Fibroblast of skin of right quadriceps (primary cell): Measurements from ENCODE around the gene SLAMF9.

Experiments
- DNase-seq: peaks from one replicate; pipeline ENCODE4 v3.0.0-alpha.2; 2013

Gene SLAMF9

GRCh38 chr1:159974350-159974965 lies 20.4 kb upstream of the SLAMF9 start:
- DNase-seq: no peak

- DNase-seq: no peak
These were observed 19.4 kb upstream of the SLAMF9 start for GRCh38 chr1:159973350-159973940.

DNA sequence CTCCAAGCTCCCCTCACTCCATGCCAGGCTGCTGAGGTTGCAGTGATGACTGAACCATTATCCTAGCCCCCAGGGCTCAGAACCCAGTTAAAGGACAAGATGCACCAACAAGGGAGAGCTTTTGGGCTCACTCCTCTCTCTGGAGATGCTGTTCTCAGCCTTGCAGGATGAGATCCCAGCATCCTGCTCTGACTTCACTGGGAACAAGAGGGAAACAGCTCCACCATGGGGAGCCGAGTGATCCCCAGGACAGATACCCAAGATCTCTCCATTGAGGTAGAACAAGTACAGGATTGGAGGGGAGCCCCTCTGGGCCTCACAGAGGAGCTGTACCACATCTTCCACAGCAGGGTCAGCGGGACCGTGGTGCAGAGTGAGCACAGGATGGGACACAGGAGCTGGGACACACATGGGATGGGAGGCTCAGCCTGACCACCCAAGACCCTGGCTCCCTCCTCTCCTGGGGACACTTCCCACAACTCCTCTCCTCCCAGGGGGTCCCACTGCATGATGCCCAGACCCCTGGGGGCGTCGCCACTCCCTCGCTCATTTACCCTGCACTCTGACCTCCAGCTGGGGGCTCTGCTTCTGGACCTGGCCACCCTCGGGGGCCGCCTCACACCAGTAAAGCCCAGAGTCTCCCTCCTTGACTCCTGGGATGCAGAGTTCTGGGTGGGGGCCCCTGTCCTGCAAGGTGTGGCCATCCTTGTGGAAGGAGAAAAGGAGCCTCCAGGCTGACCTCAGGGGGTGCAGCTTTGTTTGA lies 18.6 kb upstream of the SLAMF9 start:
- no peak for DNase-seq

GRCh38 chr1:159970932-159971342 lies 16.9 kb upstream of the SLAMF9 start:
- no peak for DNase-seq

- DNase-seq: no peak
These were observed 14.9 kb upstream of the SLAMF9 start for GRCh38 chr1:159968901-159969300.

DNA sequence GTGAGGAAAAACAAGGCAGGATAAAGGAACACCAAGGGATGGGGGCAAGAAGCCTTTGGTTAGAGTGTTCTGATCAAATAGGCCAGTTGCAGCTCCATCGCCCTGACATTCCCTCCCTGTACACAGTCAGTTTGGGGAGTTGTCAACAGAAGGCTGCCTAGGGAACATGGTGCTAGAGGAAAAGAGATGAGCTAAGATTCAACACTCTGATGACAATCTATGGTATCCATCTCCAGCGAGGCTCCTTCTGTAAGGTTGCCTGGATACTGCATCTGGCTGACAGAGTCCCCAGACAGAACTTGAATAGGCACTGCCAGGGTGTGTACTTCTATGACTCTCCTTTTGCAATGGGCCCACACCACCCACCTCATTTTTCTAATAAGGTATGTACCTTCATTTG lies 11.2 kb upstream of the SLAMF9 start:
- no peak for DNase-seq

DNA sequence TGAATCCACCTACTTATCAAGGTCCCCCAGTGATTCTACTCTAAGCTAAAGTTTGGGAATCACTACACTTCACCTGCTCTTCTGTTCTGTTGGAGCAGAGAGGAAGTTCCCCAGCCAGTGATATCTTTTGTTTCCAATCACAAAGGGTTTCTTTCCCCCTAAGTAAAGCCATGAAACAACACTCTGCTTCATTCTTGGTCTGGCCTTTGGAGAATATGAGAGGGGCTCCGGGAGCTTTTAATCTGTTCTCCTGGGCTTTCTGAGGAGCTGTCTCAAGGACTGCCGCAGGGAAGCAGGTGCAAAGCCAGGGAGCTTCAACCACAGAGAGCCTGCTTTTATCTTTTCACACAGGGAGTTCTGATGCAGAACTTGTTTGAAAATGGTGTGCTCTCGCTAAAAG lies 10.1 kb upstream of the SLAMF9 start:
- DNase-seq: no peak

DNA sequence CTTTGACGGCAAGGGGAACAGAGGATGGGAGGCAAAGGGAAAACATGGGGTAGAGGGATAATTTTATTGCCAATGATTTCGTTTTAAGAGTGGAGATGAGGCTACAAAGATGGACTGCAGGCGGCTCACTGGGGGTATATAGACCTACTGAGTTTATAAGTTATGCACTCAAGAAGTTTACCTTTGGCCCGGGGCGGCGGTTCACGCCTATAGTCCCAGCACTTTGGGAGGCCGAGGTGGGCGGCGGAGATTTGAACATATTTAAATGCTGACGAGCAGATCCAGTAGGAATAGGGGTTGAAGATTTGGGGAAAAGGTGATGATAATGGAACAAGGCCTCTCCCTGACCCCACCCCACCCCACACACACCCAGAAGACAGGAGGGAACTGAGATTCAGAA lies 8.1 kb upstream of the SLAMF9 start:
- DNase-seq: no peak

DNA sequence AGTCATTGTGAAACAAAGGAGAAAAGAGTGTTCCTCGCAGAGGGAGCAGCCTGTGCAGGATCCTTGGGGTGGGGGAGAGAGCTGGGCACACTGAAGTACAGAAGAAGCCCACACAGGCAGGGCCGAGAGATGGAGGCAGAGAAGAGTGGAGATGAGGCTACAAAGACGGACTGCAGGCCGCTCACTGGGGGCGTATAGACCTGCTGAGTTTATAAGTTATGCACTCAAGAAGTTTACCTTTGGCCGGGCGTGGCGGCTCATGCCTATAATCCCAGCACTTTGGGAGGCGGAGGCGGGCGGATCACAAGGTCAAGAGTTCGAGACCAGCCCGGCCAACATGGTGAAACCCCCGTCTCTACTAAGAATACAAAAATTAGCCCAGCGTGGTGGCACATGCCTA lies 7.6 kb upstream of the SLAMF9 start:
- no peak for DNase-seq

DNA sequence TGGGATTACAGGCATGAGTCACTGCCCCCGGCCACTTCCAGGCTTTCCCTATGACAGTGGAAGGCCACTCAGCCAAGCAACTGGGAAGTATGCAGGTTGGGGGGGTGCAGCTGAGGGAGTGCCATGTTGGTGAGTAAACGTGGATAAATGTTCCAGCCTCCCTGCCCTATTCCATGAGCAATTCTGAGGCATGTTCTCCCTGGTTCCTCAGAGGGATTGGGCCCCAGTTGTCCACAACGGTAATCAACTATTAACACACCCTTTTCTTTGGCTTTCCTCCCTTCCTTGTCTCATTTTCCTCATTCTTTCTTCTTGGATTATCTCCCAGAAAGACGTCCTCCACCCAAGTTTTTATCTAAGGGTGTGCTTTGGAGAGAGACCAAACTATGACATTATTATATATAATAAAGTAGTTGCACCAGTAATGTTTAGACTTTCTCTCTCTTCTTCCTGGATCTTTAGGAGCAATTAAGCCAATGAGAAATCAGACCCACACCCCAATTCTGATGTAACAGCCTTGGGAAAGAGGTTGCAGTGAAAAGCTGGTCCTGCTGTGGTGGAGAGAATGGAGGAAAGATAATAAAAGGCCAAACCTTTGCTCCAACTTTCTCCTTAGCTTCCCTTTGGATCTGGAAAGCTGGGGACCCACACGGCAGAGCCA lies 6.8 kb upstream of the SLAMF9 start:
- DNase-seq: peak; percentile 90

DNA sequence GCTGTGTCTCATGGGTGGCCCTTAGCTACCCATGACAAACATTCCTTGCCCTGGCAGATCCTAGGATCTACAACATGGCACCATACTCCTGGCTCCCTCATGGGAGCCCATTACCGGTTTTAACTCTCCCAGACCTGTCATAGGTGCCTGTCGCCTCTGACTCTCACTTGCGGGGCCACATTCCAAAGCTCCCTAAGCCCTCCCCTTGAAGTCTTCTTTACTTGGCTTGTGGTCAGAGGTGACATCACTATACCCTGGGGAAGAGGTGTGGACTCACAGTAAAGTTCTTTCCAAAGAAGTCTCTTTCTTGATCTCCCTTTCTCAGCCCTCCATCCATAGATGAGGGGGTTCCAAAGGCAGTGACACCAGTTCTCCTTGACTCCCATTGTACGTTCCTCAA lies 5.4 kb upstream of the SLAMF9 start:
- peak; percentile 32 for DNase-seq

- no peak for DNase-seq
These were observed 4.8 kb upstream of the SLAMF9 start for GRCh38 chr1:159958719-159959380.

DNA sequence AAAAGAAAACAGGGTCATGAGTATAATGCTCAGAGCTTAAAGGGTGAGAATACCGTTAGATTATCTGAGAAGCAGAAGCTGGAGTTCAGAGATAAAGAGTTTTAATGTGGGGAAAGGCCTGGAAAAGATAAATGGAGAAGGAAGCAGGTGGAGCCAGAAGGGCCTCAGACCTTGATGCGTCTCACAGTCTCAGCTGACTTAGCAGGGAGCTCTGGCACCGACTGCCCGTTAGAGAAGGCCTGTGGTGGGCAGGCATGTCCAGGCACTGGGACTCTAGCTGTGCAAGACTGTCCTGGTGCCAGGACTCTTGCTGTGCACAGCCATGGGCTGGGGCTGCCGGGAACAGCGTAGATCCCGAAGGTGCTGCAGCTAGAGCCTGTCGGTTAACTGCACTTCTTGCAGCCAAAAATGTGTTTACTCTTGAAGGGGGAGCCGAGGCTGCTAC lies 3.8 kb upstream of the SLAMF9 start:
- no peak for DNase-seq

GRCh38 chr1:159955456-159955855 lies 1.4 kb upstream of the SLAMF9 start:
- DNase-seq: no peak

DNA sequence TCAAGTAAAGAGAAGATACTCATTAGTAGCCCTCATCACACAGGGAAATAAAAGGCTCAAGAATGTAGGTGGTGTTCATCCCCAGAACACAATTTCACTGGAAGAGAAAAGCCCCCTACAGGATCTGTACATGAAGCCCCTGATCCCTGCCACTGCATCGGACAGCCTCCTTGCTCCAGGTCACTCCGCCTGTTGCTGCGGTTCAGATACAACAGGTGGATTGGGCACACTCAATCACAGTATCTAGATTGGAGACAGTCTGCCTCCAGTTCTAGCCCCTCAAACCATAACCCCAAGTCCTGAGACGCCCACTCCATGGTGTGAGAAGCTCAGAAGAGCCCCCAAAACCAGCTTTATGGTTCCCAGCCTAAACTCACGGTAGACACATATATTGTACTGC lies 1.1 kb downstream of the SLAMF9 start:
- DNase-seq: no peak

DNA sequence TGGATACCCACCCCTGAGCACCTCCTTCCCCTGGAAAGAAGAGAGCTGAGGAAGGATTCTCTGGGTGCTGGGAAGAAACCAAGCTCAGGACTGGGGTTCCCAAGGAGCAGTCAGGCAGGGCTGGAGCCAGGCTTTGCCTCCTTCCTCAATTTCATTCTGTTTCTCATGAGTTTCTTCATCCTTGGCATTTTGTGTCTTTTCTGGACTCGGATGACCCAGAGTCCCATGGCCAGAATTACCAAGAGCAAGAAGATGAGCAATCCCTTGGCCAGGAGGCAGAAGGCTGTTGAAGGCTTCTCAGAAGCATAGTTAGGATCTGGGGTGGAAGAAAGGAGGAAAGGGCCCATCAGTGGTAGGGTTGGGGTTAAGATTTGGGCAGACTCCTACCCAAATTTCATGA lies 2.5 kb downstream of the SLAMF9 start:
- DNase-seq: no peak

DNA sequence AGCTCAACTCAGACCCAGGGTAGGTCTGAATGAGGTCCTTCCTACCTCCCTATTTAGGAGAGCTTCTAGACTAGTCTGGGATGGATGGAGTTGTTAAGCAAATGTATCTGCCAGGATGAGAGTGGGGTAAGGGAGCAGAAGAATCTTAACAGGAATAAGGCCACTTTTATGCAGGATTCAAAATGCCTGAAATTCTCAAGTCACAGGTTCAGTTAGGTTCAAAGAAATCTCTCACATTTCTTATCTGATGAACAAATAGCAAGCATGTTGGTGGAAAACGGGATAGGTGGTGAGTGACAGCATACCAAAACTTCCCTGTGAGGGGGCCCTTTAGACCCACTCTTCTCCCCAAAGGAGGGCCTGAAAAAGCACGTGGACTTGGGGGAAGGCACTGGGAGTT lies 3.0 kb downstream of the SLAMF9 start:
- no peak for DNase-seq

DNA sequence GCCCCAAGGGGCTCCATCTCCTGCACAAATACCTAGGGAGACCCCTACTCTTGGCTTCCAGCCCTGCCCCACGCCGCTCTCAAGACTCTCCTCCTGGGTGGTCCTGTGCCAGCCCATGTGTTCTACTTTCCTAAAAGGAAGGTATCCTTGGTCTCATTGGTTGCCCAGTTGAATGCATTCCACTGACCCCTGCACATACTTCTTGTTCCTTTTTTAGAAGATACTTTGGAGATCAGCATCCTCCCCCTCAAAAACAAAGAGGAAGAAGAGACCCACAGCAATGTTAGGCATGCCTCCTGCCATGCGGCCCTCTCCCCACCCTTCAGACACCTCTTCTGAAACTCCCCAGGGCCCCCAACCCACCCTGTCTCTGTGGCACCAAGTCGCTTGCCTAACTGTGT lies 4.1 kb downstream of the SLAMF9 start:
- no peak for DNase-seq

DNA sequence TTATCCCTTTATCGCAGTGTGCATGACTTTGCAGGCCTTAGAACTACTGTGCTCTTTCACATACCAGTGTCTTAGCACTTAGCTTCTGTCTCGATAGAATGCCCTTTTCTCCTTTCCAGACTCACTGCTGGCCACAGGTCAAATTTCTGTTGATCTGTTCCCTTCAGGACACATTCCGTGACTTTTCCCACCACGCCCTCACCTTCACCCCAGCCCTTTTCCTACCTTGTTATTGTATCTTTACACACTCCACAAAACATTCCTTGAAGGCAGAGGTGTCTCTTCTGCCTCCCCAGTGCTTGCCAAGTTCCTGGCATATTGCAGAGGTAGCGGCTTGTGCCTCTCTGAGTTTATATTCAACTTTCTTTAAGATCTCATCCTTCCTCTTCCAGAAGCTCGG lies 4.9 kb downstream of the SLAMF9 start:
- DNase-seq: no peak

- no peak for DNase-seq
These were observed 6.1 kb downstream of the SLAMF9 start for GRCh38 chr1:159947942-159948341.

- DNase-seq: no peak
These were observed 7.5 kb downstream of the SLAMF9 start for GRCh38 chr1:159946242-159947187.
